GM19238 (cell line): Measurements from ENCODE around the gene FGF22.
A peak's percentile ranks its signal among the peaks of the same experiment; 100 is the strongest.
"Not testable (repeated sequence)": the region's sequence is repeated elsewhere in the genome, so short reads cannot be mapped to it uniquely, and the experiment has no call there.

Experiments
- DNase-seq: peaks from one replicate; pipeline ENCODE4 v3.0.0; 2011; ENCODE audit warnings: low spot score; ENCODE audit not compliant: insufficient read length

FGF22 gene

GRCh38 chr19:607301-608154 lies 32.2 kb upstream of the FGF22 start:
- DNase-seq = no peak

- DNase-seq = no peak
These were observed 31.3 kb upstream of the FGF22 start for GRCh38 chr19:608155-609003.

- DNase-seq = no peak
These were observed 30.7 kb upstream of the FGF22 start for GRCh38 chr19:609004-609346.

GRCh38 chr19:610071-610800 lies 29.4 kb upstream of the FGF22 start:
- peak; percentile 37 for DNase-seq

- DNase-seq = peak; percentile 75
These were observed 28.7 kb upstream of the FGF22 start for GRCh38 chr19:610801-611480.

- DNase-seq = no peak
These were observed 28.2 kb upstream of the FGF22 start for GRCh38 chr19:611481-611868.

- no peak for DNase-seq
These were observed 26.7 kb upstream of the FGF22 start for GRCh38 chr19:612941-613340.

- DNase-seq = no peak
These were observed 25.7 kb upstream of the FGF22 start for GRCh38 chr19:613732-614567.

GRCh38 chr19:615619-616018 lies 24.1 kb upstream of the FGF22 start:
- DNase-seq = no peak

GRCh38 chr19:616062-616700 lies 23.5 kb upstream of the FGF22 start:
- DNase-seq = no peak

- no peak for DNase-seq
These were observed 22.7 kb upstream of the FGF22 start for GRCh38 chr19:616747-617526.

- no peak for DNase-seq
These were observed 22.0 kb upstream of the FGF22 start for GRCh38 chr19:617551-618246.

GRCh38 chr19:618247-618619 lies 21.4 kb upstream of the FGF22 start:
- DNase-seq = no peak

- no peak for DNase-seq
These were observed 20.9 kb upstream of the FGF22 start for GRCh38 chr19:618674-619285.

GRCh38 chr19:619286-620002 lies 20.2 kb upstream of the FGF22 start:
- DNase-seq = no peak

GRCh38 chr19:620166-620862 lies 19.4 kb upstream of the FGF22 start:
- no peak for DNase-seq

- not testable (repeated sequence) for DNase-seq
These were observed 18.5 kb upstream of the FGF22 start for GRCh38 chr19:621191-621590.
